NCI-H524 (cell line): Measurements from ENCODE around the gene FAM193B.
"Not testable (repeated sequence)": the region's sequence is repeated elsewhere in the genome, so short reads cannot be mapped to it uniquely, and the experiment has no call there.

Experiments used
- DNase-seq, 2 experiments: peaks; one replicate each; lab custom pipeline; 2025; lab: John Stamatoyannopoulos, UW

Gene FAM193B

DNA sequence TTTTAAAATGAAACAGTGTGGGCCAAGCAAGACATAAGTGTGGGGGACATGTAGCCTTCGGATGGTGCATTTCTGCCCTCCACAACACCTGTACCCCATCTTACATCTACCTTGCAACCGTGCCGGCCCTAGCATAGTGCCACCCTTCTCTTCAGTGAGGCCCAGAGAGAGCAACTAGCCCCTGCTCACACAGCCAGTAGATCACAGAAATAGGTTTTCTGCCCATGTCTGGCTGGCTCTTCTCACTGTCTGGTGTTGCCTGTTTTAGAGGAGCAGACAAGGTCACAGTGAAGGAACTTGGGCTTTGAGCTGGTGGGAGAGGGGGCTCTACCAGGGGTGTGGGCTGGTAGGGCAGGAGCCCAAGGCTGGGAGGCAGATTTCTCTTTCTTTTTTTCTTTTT is 68.1 kb downstream of the FAM193B start:
- no peak for DNase-seq

DNA sequence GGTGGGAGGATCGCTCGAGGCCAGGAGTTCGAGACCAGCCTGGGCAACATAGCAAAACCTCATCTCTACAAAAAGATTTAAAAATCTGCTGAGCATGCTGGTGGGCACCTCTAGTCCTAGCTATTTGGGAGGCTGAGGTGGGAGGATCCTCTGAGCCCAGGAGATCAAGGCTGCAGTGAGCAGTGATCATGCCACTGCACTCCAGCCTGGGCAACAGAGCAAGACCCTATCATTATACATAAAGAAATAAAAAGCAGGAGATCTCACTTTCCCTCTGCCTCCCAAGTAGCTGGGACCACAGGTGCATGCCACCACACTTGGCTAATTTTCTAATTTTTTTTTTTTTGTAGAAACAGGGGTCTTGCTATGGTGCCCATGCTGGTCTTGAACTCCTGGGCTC is 68.6 kb downstream of the FAM193B start:
- DNase-seq, result not testable (repeated sequence)

DNA sequence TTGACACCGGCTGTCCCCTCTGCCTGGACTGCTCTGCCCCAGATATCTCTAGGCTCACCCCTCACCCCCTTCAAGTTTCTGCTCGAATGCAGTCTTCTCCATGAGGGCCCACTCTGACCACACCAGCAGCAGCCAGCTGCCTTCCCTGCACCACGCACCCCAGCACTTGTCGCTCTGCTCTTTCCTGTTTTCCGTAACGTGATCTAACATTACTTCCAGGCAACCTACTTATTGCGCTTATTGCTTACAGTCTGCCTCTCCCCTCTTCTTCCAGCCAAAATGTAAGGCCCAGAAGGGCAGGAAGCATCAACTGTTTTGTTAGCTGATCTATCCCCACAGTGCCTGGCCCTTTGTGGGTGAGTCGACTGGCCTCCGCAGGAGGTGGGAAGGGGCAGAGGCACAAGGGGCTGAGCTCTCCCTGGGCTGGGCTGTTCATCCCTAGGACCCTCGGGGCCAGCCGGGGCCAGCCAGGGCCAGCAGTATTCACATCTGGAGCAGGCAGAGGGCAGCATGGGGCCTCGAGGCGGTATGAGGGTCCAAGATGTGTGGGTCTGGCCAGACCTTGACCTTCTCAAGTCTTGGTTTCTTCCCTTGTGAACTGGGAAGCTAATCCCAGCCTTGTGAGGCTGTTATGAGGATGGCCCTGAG is 69.3 kb downstream of the FAM193B start:
- peak in 1 of 2 experiments; percentile 42 for DNase-seq

DNA sequence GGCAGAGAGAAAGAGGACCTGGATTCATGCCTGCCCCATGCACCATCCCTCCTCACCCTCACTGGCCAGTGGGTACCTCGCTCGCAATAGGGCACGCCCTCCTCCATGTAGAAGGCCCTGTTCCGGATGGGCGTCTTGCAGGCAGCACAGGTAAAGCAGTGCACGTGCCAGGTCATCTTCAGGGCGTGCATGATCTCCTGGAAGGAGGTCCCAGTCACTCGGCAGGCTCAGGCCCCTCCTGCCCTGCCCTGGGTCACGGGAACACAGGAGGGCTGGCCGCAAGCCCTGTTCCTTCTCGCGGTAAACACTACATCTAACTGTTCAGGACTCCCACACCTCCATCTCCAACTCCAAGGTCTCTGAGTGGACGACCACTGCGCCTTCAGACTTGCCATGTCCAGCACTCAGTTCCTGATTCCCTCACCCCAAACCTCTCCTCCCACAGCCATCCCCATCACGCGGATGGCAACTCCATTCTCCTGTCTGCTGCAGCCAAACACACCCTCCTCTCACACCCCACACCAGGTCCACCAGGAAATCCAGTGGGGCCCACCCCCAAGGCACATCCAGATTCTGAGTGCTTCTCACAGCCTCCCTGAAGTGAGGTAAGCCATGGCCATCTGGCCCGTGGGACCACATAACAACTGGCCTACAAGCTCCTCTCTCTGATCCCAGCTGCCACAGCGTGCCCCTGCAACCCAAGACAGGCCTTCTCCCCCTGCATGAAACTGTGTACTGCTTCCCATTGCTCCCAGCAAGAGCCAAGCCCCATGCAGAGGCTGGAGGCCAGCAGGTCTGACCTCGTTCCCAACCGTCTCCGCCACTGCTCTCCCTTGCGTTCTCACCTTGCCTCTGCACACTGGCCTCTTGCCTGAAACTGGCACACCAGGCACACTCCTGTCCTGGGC is 70.1 kb downstream of the FAM193B start:
- DNase-seq, result peak; percentile 93 to 94

DNA sequence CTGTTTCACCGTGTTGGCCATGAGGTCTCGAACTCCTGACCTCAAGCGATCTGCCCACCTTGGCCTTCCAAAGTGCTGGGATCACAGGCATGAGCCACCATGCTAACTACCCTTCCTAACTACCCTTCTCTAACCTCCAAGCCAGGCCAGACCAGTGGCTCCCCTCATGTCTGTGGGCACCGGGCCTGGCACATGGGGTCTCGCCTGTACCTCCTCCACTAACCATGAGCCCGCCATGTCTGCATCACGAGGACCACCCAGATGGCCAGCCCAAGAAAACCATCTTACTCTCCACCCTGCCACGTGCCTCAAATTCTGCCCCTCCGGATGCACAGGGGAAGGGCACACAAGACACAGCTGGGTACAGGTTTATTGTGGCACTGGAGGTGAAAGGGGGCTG is 71.3 kb downstream of the FAM193B start:
- no peak for DNase-seq

DNA sequence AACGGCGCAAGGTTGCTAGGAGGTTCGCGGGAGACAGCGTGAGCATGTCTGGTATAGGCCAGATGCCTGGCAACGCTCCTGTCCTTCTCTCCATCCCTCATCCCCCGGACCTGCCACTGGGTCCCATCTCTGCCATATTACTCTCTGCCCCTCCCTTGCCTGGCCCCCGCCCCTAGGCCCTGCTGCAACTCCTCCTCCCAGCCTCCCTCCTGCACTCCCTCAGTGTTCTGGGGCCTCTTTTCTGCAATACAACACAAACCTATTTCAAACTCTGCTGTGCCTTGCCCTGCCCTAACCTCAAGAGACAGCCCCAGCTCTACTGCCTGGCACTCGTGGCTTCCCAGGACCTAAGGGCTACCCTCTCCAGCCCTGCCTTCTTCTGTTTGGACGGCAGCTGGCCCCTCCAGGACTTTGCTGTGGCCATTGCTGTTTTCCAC is 72.0 kb downstream of the FAM193B start:
- peak in 1 of 2 experiments; percentile 40 for DNase-seq

DNA sequence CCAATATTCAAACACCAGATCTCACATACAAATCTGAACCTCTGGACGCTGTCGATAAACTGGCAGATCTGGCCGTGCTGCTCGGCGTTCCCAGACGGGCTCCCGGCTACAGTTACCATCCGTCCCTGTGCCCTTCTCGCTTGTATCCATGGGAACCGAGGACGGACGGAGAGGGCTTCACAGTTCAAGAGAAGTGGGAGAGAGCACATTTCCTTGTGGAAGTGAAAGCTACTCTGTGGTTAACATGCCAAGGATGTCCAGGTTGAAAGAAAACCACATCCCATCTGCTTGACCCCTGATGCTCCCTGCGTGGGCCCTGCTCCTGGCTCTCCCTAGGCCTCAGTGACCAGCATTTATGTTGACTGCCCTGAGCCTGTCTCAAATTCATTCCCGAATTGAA is 74.6 kb downstream of the FAM193B start:
- no peak for DNase-seq

DNA sequence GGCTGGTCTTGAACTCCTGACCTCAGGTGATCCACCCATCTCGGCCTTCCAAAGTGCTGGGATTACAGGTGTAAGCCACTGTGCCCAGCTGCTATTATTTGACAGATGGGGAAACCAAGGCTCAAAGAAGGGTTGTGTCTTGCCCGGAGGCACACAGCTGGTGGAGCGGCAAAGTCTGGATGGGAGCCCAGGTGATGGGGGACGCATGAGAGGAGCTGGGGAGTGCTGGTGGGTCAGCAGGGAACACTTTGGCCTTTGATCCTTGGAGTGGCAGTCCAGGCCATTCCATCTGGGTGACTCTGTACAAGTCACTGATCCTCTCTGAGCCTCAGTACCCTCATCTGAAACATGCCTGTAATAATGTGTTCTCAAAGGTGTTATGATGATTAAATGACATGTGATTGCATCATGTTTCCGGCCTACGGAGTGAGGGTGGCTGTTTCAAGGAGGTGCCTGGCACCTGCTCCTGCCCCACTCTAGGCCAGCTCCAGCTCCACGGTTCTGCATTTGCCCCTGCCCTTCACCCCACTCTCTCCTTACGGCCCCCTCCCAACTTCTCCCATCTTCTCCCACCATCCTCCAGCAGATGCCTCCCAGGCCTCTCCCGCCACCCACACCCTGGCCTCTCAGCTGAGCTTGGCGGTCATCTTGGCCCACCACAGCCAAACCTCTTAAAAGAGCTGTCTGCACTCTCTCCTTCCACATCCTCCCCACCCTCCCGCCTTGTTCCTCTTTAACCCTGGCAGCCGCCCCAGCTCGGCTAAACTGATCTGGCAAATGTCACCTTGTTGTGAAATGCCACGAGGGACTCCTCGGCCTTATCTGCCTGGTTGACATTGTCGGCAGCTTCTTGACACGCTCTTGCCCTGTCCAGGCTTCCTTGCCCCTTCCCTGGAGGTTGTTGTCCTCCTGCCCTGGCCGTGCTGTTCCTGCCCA is 75.4 kb downstream of the FAM193B start:
- peak in 1 of 2 experiments; percentile 5 for DNase-seq

DNA sequence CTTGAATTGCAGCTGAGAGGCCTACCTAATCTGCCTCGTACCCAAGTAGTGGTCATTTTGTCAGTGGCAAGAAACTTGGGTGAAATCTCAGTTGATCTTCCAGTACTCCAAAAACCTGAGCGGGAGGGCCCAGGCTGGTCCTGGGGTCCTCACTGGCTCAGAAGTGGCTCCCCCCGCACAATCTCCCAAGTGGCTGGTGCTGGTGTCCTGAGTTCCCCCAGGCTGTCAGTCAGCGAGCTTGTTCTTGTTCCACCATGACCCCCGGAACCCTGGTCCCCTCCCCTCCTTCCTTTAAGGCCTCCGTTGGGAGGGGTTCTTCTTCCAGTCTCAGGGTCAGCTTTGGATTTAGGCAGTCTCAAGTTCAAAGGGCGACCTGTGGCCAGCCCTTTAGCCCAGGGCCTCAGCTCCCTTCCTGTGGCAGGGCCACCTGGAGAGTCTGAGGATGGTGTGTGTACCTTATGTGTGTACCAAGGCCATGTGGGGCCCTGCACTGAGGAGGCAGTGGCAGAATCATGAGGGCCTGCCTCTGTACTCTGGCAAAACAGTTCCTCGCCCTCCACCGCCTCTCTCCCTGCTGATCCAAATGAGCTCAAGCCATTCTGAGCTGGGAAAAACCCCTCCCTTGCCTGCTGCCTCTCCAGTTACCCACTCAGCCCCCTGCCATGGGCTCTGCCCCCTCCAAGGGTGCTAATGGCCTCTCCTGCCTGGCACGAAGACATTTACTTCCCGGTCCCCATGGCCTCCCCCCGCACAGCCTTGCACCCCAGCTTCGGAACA is 76.5 kb downstream of the FAM193B start:
- DNase-seq, result no peak

DNA sequence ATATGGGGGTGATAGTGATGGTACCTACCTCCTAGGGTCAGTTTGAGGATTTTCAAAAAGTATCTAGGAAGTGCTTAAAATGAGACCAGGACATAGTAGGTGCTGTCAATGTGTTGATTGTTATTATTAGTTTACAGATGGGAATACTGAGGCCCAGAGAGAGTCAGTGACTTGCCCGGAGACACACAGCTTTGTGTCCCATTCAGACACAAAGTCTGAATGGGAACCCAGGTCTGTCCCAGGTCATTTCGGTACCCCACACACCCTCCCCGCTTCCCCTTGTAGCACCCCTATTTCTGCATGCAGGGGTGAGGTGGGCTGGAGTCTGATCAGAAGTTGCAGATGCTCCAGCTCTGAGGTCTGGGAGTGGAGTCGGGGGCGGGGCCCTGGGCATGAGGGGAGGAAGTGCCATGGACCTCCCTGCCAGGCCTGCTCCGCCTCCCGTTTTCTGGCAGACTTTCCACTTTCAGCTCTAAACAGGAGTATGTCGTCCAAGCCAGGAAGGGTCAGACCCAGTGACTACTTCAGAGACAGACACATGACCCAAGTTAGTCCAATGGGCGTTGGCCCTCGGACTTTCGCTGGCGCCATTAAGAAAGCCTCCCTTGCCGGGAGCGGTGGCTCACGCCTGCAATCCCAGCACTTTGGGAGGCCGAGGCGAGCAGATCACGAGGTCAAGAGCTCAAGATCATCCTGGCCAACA is 77.7 kb downstream of the FAM193B start:
- no peak for DNase-seq

DNA sequence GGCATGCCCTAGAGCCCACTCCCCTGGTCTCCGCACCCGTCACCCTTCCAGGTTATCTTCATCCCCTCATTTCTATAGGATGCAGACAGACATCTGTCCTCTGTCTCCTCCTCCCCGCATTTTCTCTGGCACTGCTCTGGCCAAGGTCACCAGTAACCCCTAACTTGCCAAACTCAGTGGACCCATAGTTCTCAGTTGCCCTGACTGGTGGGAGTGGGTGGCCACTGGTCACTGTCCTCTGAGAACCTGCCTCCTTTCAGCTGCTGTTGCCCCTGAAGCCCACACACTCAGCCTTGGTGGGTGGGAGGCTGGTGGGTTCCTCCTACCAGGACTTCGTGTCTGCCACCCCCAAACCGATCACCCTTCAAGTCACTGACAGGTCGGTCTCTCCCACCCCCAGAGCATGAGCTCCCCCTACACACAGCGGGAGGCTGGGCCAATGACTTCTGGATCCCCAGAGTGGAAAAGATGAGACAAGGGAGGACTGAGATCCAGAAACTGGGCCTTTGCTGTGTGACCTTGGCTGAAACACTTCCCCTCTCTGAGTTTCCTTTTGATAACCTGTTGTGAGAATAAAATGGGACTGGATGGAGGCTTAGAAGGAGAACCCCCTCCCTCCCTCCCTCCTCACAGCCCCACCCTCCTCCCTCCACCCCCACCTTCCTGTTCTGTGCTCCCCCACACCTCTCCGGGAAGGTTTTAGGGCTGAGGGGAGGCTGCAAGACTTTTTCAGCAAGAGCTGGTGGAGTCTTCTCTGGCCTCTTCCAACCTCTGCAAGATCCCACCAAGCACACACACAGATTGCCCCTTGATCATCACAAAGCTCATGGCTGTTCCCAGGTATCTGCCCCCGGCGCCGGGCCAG is 78.6 kb downstream of the FAM193B start:
- DNase-seq, result no peak

DNA sequence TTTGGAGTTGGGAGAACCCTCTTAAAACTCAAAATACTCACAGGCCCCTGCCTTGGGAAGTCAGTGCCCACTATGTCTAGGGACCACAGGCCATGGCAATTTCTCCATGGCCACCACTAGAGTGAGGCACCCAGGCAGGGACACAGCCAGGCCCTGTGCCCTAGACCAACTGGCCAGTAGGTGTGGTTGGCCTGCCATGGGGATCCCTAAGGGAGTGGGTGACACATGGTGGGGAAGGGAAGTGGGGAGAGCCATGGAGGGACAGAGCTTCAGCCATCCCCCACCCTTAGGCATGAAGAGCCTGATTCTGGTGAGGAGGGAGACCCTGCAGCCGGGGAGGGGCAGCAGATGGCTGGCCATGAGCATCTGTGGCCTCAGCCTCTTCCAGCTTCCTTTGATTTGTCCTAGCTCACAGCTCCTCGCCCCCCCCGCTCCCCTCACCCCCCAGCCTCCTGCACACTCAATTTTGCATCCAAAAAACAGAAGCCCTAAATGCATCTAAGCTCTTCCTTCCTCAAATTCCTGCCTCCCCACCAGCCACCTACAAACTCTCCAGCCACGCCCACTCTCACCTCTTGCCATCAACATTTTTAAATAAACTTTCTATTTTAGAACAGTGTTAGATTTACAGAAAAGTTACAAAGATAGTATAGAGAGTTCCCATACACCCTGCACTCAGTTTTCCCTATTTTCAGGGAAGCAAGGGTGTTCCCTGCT is 79.4 kb downstream of the FAM193B start:
- peak; percentile 51 to 80 for DNase-seq

DNA sequence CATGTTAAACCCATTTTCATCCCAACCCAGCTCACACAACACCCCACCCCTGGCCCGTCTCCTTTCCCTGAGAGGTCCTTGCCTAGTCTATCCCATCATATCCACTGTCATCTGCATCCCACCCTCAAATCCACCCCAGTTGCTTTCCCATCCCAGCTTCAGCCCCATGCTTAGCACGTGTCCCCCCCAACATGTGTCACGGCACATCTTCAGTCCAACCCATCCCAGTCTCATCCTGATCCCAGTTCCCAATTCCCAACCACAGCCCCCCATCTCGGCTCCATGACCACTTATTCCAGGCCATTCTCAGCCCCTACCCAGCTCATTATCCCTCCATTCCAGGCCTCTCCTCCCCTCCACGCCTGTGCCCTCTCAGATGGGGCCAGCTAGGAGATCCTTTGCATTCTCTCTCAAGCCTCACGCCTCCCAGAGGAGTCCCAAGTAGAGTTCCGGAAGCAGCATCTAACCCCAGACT is 80.3 kb downstream of the FAM193B start:
- no peak for DNase-seq

DNA sequence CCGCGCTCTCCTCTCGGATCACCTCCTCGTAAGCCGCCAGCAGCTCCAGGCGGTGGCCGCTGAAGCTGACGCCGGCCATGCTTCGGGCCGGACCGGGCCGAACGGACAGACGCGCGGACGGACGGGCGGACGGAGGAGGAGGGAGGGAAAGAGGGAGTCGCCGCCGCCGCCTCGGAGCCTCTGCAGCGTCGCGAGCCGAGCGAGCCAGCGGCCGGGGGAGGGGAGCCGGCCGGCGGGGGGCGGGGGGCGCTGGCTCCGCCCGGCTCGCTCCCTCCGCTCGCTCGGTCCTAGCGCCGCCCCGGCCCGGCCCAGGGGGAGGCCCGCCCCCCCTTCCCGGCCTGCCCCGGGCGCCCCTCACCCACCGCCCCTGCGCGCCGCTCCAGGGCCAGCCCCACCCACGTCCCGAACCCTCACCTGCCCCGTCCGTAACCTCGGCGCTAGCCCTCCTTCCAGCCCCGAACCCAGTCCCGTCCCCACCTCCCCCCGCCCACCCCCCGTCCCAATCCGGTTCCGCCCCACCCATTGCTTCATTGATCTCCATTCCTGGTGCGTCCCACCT is 80.8 kb downstream of the FAM193B start, which contains the start of gene DBN1:
Gene DBN1, minus strand, starts transcription at position 192 of the 559 bp plus-strand sequence. Its CDS starts 113 bp downstream, at position 79.
- DNase-seq, result peak in 1 of 2 experiments; percentile 52

DNA sequence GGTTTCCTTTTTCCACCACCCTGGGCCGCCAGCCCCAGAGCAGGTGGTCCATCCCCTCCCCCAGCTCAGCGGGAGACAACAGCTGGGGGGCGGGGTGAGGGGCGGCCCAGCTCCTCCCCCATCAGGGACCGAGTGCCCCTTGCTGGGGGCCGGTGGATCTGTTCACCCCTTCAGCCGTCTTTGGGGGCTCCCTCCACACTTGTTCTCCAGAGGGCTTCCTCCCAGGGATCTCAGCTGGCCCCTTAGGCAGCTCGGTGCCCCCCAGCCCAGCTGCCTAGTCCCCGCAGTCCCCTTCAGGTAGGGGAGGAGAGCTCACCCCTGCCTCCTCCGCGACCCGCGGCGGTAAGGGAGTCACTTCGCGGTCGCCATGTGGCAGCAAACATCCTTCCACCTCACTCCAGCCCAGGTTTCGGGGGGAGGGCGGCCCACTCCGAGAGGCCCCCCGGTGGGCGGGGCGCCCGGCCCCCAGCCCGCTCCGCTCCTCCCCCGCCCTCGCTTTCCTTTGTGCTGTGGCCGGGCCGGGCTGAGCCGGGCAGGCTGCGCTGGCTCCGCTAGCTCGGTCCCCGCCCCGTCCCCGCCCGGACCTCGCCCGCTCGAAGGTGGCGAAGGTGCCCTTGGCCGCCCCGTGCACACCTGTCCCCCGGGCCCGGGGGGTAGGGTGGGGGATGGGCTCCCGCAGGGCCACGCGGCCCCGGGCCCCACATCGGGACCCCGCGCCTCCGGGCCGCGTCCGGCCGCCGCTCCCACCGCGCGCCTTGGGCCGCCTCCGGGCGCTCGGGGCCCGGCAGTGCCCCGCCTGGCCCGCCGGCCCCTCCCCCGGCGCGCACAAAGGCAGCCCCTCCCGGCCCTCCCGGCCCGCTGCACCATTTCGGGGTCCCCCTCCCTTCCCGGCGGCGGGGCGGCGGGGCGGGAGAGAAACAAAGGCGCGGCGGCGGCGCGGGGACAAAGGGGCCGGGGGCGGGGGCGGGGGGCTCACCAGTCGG is 81.6 kb downstream of the FAM193B start:
- peak; percentile 43 to 78 for DNase-seq

DNA sequence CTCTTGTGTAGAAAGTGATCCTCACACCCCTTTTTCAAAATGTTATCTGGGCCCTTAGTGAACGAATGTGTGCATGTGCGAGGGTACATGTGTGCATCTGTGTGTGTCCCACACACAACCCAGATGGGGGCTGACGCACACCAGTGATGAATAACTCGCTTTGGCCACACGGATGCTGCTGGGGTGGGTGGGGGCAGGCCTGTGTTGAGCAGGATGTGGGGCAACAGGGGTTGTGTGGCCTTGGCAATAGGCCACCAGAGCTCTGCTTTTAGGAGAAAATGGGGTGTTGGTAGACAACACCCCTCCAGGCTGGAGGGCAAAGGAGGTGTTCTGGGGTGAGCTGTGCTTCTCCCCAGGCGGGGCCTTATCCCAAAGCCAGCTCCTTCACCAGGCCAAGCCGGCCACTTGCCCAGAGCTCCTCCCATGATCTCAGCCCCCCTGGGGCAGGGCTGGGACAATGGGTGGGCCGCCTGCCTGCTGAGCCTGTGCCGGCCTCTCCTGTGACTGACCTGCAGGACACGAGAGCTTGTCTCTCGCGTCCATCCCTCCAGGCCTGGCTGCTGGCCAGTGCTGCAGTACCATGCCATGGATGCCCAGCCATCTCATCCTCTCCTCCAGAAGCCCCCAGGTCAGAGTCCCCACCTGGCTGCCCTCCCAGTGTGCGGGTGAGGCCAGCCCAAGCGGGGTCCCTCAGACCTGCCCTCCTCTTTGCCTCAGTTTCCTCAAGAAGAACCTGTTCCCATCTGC is 82.6 kb downstream of the FAM193B start:
- DNase-seq, result no peak
